Measurements from ENCODE around the gene TAOK2.
"Not testable (repeated sequence)": the region's sequence is repeated elsewhere in the genome, so short reads cannot be mapped to it uniquely, and the experiment has no call there.

The TAOK2 gene

GRCh38 chr16:30004811-30005242 lies 31.2 kb downstream of the TAOK2 start:
- DNase-seq, result no peak

GRCh38 chr16:30005341-30006094 lies 31.9 kb downstream of the TAOK2 start:
- peak; percentile 45 for DNase-seq

DNA sequence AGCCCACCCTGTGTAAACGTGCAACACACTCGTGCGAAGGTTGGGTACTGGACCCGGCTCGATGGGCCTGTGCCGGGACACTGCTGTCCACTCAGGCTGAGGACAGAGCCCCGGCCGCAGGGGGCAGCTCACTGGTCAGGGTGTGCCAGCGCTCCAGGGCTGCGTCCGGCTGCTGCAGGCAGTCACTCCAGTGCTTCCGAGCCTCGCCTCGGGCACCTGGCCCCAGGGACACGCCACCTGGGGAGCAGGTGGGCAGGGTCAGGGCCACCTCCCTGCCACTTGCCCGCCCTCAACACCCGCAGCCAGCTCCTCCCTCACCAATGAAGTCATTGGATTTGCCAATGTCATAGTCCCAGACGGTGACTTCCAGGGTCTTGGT lies 32.4 kb downstream of the TAOK2 start:
- no peak for DNase-seq

DNA sequence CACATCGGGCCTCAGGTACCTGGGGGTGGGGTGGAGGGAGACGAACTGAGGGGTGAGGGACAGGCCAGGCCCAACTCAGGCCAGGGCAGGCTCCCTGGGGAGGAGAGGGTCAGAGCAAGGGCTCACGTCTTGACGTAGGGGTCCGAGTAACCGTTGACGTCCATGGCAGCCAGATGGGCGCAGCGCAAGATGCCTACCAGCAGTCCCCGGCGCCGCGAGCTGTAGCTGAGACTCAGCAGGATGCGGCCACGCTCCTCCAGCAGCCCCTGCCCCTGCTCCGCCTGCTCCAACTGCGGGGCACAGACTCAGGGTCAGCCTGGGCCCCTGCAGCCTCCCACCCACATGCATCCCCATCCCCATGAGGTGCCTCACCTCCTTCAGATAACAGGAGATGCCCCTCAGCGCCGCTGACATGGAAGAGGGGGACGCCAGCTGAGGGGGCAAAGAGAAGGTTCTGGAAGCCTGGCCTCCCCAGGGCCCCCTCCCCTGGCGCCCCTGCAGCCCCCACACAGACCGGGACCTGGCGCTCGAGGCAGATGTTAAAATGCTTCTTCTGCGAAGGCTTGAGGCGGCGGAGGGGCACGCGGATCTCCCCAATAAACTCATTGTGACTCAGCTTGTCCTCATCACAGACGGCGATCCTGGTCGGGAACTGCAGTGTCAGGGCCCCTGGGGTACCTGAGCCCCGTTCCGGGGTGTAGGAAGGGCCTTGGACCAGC lies 33.1 kb downstream of the TAOK2 start:
- DNase-seq, result no peak

DNA sequence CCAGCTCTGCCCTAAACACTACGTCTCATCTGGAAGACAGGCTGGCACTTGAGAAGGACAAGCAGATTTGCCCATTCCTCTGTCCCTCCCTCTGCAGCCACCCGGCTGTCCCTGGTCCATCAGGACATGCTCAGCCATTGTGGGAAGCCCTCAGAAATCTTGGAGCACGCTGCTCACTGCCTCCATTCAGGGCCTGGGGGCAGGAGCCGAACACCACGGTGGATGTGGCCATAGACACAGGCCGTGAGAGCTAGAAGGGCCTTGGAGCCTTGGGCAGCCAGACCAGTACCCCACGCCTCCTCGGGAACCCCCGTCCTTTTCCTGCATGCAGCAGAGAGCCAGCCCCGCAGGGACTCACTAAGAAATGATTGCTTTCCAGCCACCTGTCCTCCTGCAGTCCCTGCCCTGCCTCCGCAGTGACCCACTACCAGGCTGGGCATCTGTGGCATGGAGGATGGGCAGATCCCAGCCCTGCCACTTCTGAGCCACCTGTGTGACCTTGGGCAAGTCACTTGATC lies 33.8 kb downstream of the TAOK2 start:
- no peak for DNase-seq

GRCh38 chr16:30009085-30009862 lies 35.6 kb downstream of the TAOK2 start:
- DNase-seq, result no peak

GRCh38 chr16:30009990-30010843 lies 36.5 kb downstream of the TAOK2 start:
- DNase-seq, result no peak

DNA sequence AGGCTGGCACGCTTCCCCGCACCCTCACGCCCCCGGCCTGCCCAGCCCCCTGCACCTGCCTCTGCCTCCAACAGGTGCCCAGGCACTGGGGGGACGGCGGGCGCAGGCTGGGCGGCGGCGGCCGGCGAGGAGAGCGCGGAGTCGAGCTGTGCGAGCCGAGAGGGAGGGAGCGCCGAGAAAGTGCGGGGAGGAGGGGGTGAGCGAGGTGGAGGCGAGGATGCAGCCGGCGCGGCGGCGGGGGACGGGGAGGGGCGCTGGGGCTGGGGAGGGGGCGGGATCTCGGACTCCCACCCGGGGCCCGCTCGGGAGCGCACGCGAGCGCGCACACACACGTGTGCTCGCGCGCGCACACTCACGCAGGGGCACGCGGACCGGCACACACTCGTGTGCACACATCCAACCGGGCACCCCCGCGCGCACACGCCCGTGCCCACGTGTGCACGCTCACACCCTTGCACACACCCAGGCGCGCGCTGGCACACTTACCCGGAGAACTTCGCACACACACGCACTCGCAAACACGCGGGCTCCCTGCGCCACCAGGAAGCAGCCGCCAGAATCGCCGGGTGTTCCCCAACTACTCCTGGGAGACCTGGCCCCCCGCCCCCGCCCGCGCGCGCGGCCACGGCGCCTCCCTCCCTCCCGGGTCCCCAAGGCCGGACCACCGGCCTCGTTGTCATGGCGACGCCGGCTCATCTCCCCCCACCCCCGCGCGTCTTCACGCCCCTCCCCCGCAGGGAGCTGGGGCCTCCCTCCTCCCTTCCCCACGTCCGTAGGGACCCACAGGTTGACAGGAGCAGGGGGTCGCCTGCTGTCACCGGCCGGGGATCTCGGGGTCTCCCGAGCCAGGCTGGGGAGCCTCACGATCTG lies 37.4 kb downstream of the TAOK2 start, which contains the start of gene DOC2A:
Gene DOC2A, minus strand, starts transcription at position 184 of the 870 bp plus-strand sequence. CDS start 805 bp downstream, outside the sequence.
- peak; percentile 58 for DNase-seq

DNA sequence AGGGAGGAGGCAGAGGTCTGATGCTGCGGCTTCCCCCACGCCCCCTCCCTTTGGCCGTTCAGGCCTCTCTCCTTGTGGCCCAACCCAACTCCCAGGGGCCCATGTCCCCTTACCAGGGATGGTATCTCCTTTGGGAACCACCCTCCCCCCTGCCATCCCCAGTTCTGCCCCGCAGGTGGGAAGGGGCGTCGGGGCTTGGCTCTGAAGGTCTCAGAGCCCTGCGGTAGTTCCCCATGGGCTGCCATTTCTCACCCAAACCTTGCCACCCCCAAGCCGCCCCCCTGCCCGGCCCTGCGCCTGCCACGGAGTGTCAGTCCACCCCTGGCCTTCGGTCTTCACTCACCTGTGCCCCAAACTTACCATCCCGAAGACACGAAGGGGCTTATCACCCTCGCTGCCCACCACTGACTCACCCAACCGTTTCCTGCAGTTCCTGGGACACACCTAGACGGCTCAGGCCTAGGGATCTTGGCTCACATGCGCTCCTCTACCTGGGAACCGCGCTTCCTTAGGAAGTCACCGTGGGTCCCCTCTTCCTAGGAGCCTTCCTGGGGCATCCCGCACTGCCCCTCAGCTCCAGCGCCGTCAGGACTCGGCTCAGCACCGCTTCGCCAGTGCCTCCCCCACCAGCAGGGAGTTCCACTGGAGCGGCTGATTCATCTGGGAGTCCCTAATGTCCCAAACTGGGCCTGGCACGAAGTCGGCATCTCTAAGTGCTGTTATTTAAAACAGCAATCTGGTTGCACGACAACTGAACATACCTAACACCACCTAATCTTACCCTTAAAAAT lies 38.2 kb downstream of the TAOK2 start:
- DNase-seq, result no peak

DNA sequence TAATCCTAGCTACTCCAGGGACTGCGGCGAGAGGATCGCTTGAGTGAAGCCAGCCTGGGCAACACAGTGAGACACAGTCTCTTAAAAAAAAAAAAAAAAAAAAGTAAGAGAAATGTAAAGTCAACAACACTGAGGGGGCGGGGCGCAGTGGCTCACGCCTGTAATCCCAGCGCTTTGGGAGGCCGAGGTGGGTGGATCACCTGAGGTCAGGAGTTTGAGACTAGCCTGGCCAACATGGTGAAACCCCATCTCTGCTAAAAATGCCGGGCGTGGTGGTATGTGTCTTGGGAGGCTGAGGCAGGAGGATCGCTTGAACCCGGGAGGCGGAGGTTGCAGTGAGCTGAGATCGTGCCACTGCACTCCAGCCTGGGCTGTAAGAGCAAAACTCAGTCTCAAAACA lies 38.9 kb downstream of the TAOK2 start:
- DNase-seq, result not testable (repeated sequence)

GRCh38 chr16:30015450-30015849 lies 41.8 kb downstream of the TAOK2 start:
- not testable (repeated sequence) for DNase-seq

DNA sequence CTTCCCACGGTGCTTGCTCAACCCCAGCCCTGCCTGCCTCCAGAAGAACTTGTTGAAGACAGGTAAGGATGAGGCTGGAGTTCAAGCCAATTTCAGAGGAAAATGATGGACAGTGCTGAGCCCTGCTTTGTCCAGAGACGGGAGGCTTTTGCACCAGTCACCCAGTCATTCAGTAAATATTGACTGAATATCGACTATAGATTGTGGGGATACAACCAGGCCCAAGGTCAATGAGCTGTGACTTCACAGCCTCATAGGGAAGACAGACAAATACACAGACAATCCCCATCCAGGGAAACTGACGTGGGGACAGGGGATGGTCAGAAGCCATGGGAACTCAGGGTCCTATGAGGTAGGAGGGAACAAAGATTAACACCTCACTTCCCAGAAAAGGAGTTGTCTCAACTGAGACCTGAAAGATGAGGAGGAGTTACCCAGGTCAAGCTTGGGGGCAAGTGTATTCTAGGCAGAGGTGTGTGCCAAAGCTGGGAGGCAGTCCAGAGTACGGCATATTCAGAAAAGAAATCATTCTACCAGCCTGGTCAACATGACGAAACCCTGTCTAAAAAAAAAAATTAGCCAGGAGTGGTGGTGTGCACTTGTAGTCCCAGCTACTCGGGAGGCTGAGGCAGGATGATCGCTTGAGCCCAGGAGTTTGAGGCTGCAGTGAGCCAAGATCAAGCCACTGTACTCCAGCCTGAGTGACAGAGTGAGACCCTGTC lies 43.0 kb downstream of the TAOK2 start:
- no peak for DNase-seq

DNA sequence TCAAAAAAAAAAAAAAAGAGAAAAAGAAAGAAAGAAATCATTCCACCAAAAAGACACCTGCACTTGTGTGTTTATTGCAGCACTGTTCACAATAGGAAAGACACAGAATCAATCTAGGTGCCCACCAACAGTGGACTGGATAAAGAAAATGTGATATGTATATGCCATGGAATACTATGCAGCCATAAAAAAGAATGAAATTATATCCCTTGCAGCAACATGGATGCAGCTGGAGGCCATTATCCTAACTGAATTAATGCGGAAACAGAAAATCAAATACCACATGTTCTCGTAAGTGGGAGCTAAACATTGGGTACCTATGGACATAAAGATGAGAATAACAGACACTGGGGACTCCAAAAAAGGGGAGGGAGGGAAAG lies 43.6 kb downstream of the TAOK2 start:
- DNase-seq, result no peak

DNA sequence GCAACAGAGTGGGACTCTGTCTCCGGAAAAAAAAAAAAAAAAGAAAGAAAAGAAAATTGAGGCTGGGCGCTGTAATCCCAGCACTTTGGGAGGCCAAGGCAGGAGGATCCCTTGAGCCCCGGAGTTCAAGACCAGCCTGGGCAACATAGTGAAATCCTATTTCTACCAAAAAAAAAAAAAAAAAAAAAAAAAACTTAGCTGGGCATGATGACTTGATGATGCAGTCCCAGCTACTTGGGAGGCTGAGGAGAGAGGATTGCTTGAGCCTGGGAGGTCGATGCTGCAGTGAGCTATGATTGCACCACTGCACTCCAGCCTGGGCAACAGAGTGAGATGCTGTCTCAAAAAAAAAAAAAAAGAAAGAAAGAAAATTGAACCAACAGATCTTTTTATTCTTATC lies 44.3 kb downstream of the TAOK2 start:
- not testable (repeated sequence) for DNase-seq

GRCh38 chr16:30018731-30019158 lies 45.1 kb downstream of the TAOK2 start:
- DNase-seq, result no peak

DNA sequence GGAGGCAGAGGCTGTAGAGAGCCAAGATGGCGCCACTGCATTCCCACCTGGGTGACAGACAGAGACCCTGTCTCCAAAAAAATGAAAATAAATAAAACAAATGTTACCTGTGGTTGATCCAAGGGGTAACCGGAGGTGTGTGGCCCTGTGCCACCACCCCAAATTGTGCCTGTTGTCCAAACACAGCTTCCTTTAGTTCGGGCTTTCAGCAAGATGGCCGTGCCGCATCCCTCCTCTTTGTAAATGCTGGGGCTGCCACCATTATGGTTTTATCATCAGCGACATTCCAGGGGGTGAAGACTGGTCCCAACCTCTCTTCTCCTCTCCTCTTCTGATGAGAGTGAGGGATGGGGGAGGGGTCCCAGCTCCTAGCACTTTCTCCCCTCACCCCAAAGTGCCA lies 49.2 kb downstream of the TAOK2 start, which contains the start of gene C16orf92:
Gene C16orf92, plus strand, starts transcription at position 312 of the 400 bp plus-strand sequence. CDS start 143 bp downstream, outside the sequence.
- no peak for DNase-seq

DNA sequence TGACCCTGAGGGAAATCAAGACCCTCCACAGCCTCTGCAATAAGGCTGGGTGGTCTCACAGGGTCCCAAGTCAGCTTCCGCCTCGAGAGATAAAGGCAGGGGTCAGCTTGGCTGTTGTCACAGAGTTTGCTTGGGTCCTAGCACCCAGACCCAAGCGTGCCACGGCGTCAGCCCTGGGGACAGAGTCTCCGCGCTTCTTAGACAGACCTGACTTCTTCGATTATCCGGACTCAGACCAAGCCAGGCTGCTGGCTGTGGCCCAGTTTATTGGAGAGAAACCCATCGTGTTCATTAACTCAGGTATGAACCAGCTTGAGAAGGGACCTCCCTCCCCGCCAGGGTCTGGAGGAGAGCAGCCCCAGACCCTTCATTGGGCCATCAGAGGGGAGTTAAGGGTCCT lies 49.9 kb downstream of the TAOK2 start:
- DNase-seq, result no peak

GRCh38 chr16:30024451-30024850 lies 50.8 kb downstream of the TAOK2 start:
- no peak for DNase-seq

DNA sequence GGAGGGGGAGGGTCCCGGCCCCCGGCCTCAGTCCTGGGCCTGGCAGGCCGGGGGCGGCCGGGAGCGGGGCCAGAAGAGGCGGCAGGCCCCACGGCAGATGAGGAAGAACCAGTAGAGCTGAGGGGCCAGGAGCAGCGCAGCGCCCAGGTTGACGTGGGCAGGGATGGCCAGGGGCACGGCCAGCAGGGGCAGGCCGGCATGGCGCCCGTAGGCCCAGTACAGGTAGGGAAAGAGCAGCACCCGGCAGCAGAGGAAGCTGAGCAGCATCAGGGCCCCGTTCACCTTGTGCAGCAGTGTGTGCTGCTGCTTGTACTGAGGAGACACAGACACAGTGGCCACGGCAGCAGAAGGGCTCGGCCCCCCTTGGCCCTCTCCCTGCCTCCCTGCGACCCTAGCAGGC lies 51.5 kb downstream of the TAOK2 start:
- DNase-seq, result no peak

GRCh38 chr16:30025574-30025973 lies 51.9 kb downstream of the TAOK2 start:
- no peak for DNase-seq

All from activated naive CD4-positive, alpha-beta T cell treated with anti-CD3 and anti-CD28 coated beads, Interleukin-2, amount 50 U/mL, for 16 hours (primary cell).